Measurements from ENCODE around the gene ACSBG1.

DNA sequence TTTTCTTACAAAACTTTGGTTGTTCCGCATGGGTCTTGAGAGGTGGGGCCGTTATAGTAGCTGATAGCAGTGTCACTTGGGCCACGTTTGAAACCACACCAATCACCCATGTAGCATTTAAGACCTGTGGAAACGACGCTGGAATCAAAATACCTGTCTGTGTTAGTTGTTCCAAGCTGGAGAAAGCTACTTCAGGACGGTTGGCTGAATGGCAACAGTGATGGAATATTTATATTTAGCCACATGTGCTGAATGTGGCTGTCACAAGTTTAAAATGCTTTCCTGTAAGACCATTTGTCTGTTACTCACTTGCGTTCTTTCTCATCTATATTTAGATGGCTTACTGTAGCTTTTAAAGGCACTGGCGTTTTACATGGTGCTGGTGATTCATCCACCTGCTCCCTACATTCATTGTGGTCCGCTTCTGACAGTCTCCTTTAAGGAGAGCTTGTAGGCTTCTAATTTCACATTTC lies 31.4 kb upstream of the ACSBG1 start:
- TF ChIP-seq, protein P1, sequence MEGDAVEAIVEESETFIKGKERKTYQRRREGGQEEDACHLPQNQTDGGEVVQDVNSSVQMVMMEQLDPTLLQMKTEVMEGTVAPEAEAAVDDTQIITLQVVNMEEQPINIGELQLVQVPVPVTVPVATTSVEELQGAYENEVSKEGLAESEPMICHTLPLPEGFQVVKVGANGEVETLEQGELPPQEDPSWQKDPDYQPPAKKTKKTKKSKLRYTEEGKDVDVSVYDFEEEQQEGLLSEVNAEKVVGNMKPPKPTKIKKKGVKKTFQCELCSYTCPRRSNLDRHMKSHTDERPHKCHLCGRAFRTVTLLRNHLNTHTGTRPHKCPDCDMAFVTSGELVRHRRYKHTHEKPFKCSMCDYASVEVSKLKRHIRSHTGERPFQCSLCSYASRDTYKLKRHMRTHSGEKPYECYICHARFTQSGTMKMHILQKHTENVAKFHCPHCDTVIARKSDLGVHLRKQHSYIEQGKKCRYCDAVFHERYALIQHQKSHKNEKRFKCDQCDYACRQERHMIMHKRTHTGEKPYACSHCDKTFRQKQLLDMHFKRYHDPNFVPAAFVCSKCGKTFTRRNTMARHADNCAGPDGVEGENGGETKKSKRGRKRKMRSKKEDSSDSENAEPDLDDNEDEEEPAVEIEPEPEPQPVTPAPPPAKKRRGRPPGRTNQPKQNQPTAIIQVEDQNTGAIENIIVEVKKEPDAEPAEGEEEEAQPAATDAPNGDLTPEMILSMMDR (conservative IDR thresholded peaks at IDR 0.05): no peak
- TF ChIP-seq ZFX (IDR thresholded peaks at IDR 0.05): no peak
